GM19351 (cell line): Measurements from ENCODE around the gene VIPR1.
"Not testable (repeated sequence)": the region's sequence is repeated elsewhere in the genome, so short reads cannot be mapped to it uniquely, and the experiment has no call there.

ENCODE experiments used
- ATAC-seq: cut with Tn5 transposase; IDR thresholded peaks from one replicate; pipeline ENCODE4 v1.9.1; 2021; ENCODE audit warnings: mild to moderate bottlenecking, moderate library complexity; ENCODE audit not compliant: unreplicated experiment

VIPR1 gene

GRCh38 chr3:42531470-42531869 lies 29.0 kb downstream of the VIPR1 start:
- ATAC-seq = no peak

GRCh38 chr3:42532229-42532628 lies 29.8 kb downstream of the VIPR1 start:
- no peak for ATAC-seq

- ATAC-seq = no peak
Measured at GRCh38 chr3:42533161-42533897, 30.9 kb downstream of the VIPR1 start.

- ATAC-seq = no peak
Measured at GRCh38 chr3:42535981-42536784, 33.7 kb downstream of the VIPR1 start.

GRCh38 chr3:42537350-42537749 lies 34.9 kb downstream of the VIPR1 start:
- no peak for ATAC-seq

GRCh38 chr3:42539871-42540714 lies 37.6 kb downstream of the VIPR1 start:
- peak; percentile 59 for ATAC-seq

GRCh38 chr3:42541079-42541478 lies 38.6 kb downstream of the VIPR1 start:
- no peak for ATAC-seq

GRCh38 chr3:42544492-42545283 lies 42.2 kb downstream of the VIPR1 start:
- ATAC-seq = no peak

- ATAC-seq = no peak
Measured at GRCh38 chr3:42545284-42545900, 42.9 kb downstream of the VIPR1 start.

GRCh38 chr3:42546691-42547213 lies 44.3 kb downstream of the VIPR1 start:
- no peak for ATAC-seq

- ATAC-seq = no peak
Measured at GRCh38 chr3:42547401-42547945, 45.0 kb downstream of the VIPR1 start.

- no peak for ATAC-seq
Measured at GRCh38 chr3:42549131-42549530, 46.7 kb downstream of the VIPR1 start.

GRCh38 chr3:42550250-42550649 lies 47.8 kb downstream of the VIPR1 start:
- no peak for ATAC-seq

GRCh38 chr3:42552830-42553229 lies 50.4 kb downstream of the VIPR1 start:
- ATAC-seq = no peak

- ATAC-seq = peak; percentile 88
Measured at GRCh38 chr3:42556089-42556632, 53.7 kb downstream of the VIPR1 start.

- not testable (repeated sequence) for ATAC-seq
Measured at GRCh38 chr3:42556817-42557216, 54.4 kb downstream of the VIPR1 start.

- no peak for ATAC-seq
Measured at GRCh38 chr3:42557854-42558253, 55.4 kb downstream of the VIPR1 start.

GRCh38 chr3:42562047-42562907 lies 59.8 kb downstream of the VIPR1 start:
- no peak for ATAC-seq
